Central memory CD8-positive, alpha-beta T cell (primary cell): ENCODE data around the gene ASB7.

Source experiments
- ATAC-seq: fragments of 150-1000 bp; cut with Tn5 transposase; replicated peaks from 2 replicates; pipeline ENCODE4 v1.10.0; 2022; ENCODE audit warnings: mild to moderate bottlenecking, moderate FRiP score, moderate number of reproducible peaks; ENCODE audit not compliant: poor library complexity, severe bottlenecking; ENCODE audit errors: extremely low read depth
- DNase-seq, 2 donors: peaks; one replicate each; pipeline ENCODE4 v3.0.0; 2021; ENCODE audit warnings: low spot score in 2 of 2
- H3K27ac Mint-ChIP-seq: one replicate; pipeline ENCODE4 v1.8.0; 2022; ENCODE audit warnings: low read depth, mild to moderate bottlenecking, moderate library complexity, mixed read lengths
- H3K27me3 Mint-ChIP-seq: one replicate; pipeline ENCODE4 v1.8.0; 2022; ENCODE audit warnings: mixed read lengths
- H3K36me3 Mint-ChIP-seq: one replicate; pipeline ENCODE4 v1.8.0; 2022; ENCODE audit warnings: mild to moderate bottlenecking, moderate library complexity, mixed read lengths; ENCODE audit not compliant: insufficient read depth
- H3K4me1 Mint-ChIP-seq: one replicate; pipeline ENCODE4 v1.8.0; 2022; ENCODE audit warnings: mixed read lengths
- H3K4me3 Mint-ChIP-seq: one replicate; pipeline ENCODE4 v1.8.0; 2022; ENCODE audit warnings: mild to moderate bottlenecking, moderate library complexity, mixed read lengths
- H3K9me3 Mint-ChIP-seq: one replicate; pipeline ENCODE4 v1.8.0; 2022; ENCODE audit warnings: mixed read lengths

The ASB7 gene

DNA sequence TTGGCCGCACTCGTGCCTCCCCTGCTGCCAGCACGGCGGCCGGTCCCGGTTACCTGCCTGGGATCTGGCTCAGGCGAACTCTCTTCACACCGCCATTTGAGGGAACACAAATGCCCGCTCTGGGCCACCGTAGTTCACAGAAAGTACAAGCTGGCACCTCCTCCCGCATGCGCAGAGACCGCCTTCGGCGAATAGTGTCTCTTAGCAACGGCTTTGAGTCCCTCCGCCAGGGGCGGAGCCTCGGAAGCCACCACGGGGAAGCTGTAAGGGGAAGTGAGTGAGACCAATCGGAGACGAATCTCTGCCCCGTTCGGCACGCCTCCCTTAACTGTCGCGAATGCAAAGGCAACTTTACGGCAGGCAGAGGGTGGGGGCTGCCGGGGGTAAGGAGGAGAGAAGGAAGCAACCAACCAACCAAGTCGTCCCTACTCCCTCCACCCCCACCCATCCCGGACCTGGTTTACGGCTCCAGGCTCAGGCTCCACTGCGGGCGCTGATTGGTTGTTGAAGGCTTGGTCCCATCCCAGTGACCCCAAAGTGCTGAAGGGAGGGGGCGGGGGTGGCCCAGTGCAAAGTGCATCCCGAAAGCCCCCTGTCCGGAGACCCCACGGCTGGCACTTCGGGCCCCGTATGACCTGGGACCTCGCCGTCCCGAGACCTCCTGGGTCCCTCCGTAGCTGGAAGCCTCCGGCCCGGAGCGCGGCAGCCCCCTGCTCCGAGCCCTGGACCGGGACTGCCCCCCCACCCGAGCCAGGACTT lies at the start of gene ASB7, which contains the start of gene LINS1:
TSS of gene ASB7 (plus strand) at position 526 of the 759 bp plus-strand sequence. CDS start 9,628 bp downstream, outside the sequence.
TSS of gene LINS1 (minus strand) at position 121 of the 759 bp plus-strand sequence. CDS start 21,342 bp downstream, outside the sequence.
- no peak within 1 kb of the TSS for H3K27ac Mint-ChIP-seq
- peak; percentile 98 to 99 for DNase-seq
- H3K4me1 Mint-ChIP-seq: peaks cover 45% of the 10 kb centered on the region
- peak; percentile 88 for ATAC-seq
- peaks cover 18% of the 10 kb centered on the region for H3K36me3 Mint-ChIP-seq
- H3K27me3 Mint-ChIP-seq: no peaks in the 10 kb centered on the region
- no peak within 1 kb of the TSS for H3K4me3 Mint-ChIP-seq
- no peaks in the 10 kb centered on the region for H3K9me3 Mint-ChIP-seq

DNA sequence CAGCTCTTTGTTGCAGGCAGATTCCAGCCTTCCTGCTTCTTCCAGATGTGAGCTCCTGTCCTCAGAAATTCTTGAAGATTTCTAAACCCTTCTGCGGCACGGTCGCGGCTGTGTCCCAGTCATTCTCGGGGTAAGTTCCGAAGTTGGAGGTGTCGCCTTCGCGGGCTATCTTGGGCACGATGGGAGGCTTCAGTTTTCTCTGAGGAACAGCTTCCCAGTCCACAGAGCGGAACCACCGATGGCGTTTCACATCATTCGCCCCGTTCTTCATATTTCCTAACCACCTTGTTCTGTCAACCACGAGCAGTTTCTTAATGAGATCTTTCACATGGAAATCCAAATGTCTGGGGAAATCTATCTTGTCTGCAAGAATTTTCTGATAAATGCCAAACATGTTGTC lies 48.9 kb upstream of the ASB7 start:
- H3K9me3 Mint-ChIP-seq: no peaks in the 10 kb centered on the region
- H3K4me1 Mint-ChIP-seq: no peaks in the 10 kb centered on the region
- no peak overlapping the region for H3K27ac Mint-ChIP-seq
- no peak for DNase-seq
- no peak for ATAC-seq
- H3K36me3 Mint-ChIP-seq: peaks cover 5% of the 10 kb centered on the region
- H3K27me3 Mint-ChIP-seq: no peaks in the 10 kb centered on the region
- H3K4me3 Mint-ChIP-seq: no peak overlapping the region

DNA sequence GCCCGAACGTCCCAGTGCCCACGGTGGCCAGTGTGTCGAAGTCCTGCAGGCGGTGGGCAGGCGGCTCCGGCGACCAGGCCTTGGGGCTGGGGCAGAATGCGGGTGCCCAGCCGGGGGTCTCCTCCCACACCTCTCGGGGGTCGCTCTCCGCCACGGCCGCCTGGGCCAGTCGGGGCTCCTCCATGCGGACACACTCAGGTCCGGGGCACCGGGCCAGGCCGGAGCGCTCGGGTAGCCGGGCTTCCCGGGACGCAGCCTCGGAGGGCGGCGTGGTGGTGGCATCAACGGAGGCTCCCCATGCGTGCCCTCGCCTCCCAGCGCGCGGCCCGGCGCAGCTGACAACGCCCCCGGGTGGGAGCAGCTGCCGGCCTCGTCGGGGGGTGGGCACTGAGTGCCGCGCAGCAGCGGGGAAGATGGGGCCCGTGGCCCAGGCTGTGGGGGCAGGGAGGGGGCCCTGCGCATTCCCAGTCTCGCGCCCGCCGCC lies 43.6 kb upstream of the ASB7 start:
- Mint-ChIP-seq H3K36me3 (no peaks in the 10 kb centered on the region), H3K4me1 (no peaks in the 10 kb centered on the region), H3K4me3 (no peak overlapping the region), H3K27ac (no peak overlapping the region), H3K9me3 (no peaks in the 10 kb centered on the region), H3K27me3 (no peaks in the 10 kb centered on the region)
- ATAC-seq (no peak), DNase-seq (no peak)

GRCh38 chr15:100559330-100559729 lies 43.1 kb upstream of the ASB7 start:
- Mint-ChIP-seq H3K36me3 (no peaks in the 10 kb centered on the region), H3K9me3 (no peaks in the 10 kb centered on the region), H3K27ac (no peak overlapping the region), H3K4me1 (no peaks in the 10 kb centered on the region), H3K27me3 (no peaks in the 10 kb centered on the region), H3K4me3 (no peak overlapping the region)
- DNase-seq (no peak), ATAC-seq (no peak)

DNA sequence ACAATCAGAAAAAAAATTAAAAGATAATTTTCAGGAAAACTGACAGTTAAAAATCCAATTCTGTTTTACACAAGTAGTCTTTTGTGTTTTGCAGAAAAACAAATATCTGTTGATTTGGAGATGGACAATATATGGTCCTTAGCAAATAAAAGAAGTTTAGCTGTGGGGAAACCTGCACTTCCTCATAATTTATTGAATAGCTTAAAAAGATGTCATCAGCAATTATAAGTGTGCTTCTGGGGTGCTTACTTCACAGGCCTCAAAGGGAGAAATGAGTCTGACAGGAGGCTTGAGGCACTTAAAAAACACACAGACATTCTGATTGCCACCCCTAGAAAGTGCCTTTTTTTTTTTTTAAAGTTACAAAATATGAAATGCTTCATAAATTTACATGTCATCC lies 42.1 kb upstream of the ASB7 start:
- no peak overlapping the region for H3K27ac Mint-ChIP-seq
- DNase-seq (no peak), ATAC-seq (no peak)
- no peak overlapping the region for H3K4me3 Mint-ChIP-seq
- H3K36me3 Mint-ChIP-seq: no peaks in the 10 kb centered on the region
- no peaks in the 10 kb centered on the region for H3K9me3 Mint-ChIP-seq
- H3K27me3 Mint-ChIP-seq: no peaks in the 10 kb centered on the region
- peaks cover 2% of the 10 kb centered on the region for H3K4me1 Mint-ChIP-seq

GRCh38 chr15:100565591-100565990 lies 36.8 kb upstream of the ASB7 start:
- H3K4me3 Mint-ChIP-seq: no peak overlapping the region
- peaks cover 5% of the 10 kb centered on the region for H3K4me1 Mint-ChIP-seq
- DNase-seq (no peak), ATAC-seq (no peak)
- H3K36me3 Mint-ChIP-seq: peaks cover 11% of the 10 kb centered on the region
- H3K27ac Mint-ChIP-seq: no peak overlapping the region
- H3K9me3 Mint-ChIP-seq: no peaks in the 10 kb centered on the region
- no peaks in the 10 kb centered on the region for H3K27me3 Mint-ChIP-seq

- no peak overlapping the region for H3K4me3 Mint-ChIP-seq
- H3K9me3 Mint-ChIP-seq: no peaks in the 10 kb centered on the region
- ATAC-seq (no peak), DNase-seq (no peak)
- peaks cover 5% of the 10 kb centered on the region for H3K4me1 Mint-ChIP-seq
- H3K36me3 Mint-ChIP-seq: peaks cover 20% of the 10 kb centered on the region
- no peaks in the 10 kb centered on the region for H3K27me3 Mint-ChIP-seq
- H3K27ac Mint-ChIP-seq: no peak overlapping the region
Measured at GRCh38 chr15:100566850-100567628, 35.4 kb upstream of the ASB7 start.

GRCh38 chr15:100569391-100569790 lies 33.0 kb upstream of the ASB7 start:
- Mint-ChIP-seq H3K9me3 (no peaks in the 10 kb centered on the region), H3K27ac (no peak overlapping the region), H3K4me3 (no peak overlapping the region), H3K4me1 (peaks cover 5% of the 10 kb centered on the region), H3K27me3 (no peaks in the 10 kb centered on the region), H3K36me3 (peaks cover 25% of the 10 kb centered on the region)
- ATAC-seq: no peak
- no peak for DNase-seq

DNA sequence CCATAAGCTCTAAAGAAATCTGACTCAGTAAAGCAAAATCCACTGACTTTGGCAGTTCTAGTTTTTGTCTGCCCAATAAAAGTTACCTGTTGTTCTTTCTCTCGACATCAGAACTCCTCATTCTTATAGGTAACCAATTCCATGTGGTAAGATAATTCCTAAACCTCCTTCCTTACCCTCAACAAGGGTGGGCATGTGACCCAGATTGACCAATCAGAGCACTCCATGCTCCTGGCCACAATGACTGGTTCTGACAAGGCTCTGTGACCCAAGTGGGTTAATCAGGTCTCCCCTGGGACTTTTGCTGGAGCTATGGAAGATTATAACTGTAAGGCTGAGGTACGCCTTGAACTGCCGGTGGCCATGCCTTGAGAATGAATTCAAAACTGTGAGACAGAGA lies 32.1 kb upstream of the ASB7 start:
- H3K4me3 Mint-ChIP-seq: no peak overlapping the region
- no peaks in the 10 kb centered on the region for H3K27me3 Mint-ChIP-seq
- peaks cover 6% of the 10 kb centered on the region for H3K4me1 Mint-ChIP-seq
- ATAC-seq (no peak), DNase-seq (no peak)
- H3K9me3 Mint-ChIP-seq: no peaks in the 10 kb centered on the region
- peaks cover 27% of the 10 kb centered on the region for H3K36me3 Mint-ChIP-seq
- no peak overlapping the region for H3K27ac Mint-ChIP-seq

DNA sequence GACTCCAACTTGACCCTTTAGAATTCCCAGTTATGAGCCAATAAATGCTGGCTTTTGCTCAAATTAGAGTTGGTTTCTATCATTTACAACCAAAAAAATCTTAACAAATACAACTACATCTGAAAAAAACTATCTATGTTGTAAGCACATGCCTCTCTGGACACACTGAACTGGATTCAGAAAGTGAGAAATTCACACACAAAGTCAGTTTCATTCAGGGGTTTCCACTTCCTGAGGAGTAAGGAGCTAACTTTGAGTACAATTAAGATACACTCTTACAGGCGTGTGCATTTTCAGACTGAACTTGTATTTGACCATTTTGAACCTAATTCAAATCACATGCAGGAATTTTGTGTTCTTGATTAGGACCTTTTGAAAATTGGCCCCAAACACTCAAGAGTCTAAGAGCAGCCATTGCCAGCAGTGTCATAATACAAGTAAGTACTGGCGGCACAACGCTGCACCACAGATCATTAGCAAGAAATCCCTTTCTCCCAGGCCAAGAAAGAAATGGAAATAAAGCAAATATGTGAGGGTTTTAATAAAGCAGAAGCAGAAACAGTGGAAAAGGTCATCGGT lies 31.6 kb upstream of the ASB7 start:
- ATAC-seq: no peak
- no peak overlapping the region for H3K27ac Mint-ChIP-seq

GRCh38 chr15:100571592-100572167 lies 30.7 kb upstream of the ASB7 start:
- Mint-ChIP-seq H3K4me1 (peaks cover 17% of the 10 kb centered on the region), H3K36me3 (peaks cover 34% of the 10 kb centered on the region), H3K4me3 (no peak overlapping the region), H3K27me3 (no peaks in the 10 kb centered on the region), H3K9me3 (no peaks in the 10 kb centered on the region), H3K27ac (no peak overlapping the region)
- DNase-seq (no peak), ATAC-seq (no peak)

More for the DNA sequence above, 31.6 kb upstream of the ASB7 start:
- DNase-seq: no peak
- Mint-ChIP-seq H3K36me3 (peaks cover 30% of the 10 kb centered on the region), H3K4me1 (peaks cover 8% of the 10 kb centered on the region), H3K9me3 (no peaks in the 10 kb centered on the region), H3K4me3 (no peak overlapping the region), H3K27me3 (no peaks in the 10 kb centered on the region)

DNA sequence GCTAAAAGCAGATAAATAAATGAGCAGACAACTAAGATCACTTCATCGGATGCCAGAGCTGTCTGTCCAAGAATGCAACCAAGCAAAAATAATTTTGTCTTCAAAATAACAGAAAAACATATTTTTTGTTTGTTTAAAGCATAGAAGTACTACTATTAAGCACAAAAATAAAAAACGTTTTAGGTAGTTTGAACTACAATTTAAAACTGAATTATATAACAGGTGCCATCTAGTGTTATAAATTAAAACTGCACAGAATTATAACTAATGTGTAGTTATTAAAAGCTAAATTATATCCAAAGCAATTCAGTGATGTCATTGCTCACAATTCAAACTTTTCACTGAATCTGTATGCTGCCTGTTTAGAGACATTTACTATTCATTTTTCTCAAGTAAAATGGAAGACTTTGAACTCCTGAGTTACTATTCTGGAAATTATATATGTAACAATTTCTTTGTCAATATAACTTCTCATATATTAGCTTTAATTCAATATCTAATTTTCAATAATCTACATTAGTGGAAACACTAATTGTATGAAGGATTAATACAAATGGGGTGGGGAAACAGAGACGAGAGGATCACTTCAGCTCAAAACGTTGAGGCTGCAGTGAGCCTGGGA lies 29.9 kb upstream of the ASB7 start:
- Mint-ChIP-seq H3K4me3 (no peak overlapping the region), H3K36me3 (peaks cover 34% of the 10 kb centered on the region), H3K9me3 (no peaks in the 10 kb centered on the region), H3K27ac (no peak overlapping the region), H3K4me1 (peaks cover 22% of the 10 kb centered on the region), H3K27me3 (no peaks in the 10 kb centered on the region)
- DNase-seq: no peak
- no peak for ATAC-seq
